NB4 (cell line): Measurements from ENCODE around the gene OGN.

Source experiments
- CTCF ChIP-seq: IDR thresholded peaks from one replicate; pipeline ENCODE4 v1.5.1; 2012; ENCODE audit warnings: low read depth, low read length
- POLR2A ChIP-seq: IDR thresholded peaks from 2 replicates; pipeline ENCODE4 v1.6.1; 2011; ENCODE audit warnings: mild to moderate bottlenecking; ENCODE audit not compliant: insufficient read length; ENCODE audit errors: extremely low read depth

GRCh38 chr9:92439921-92440750, 35.8 kb upstream of the OGN start:
- TF ChIP-seq POLR2A: no peak
- no peak for TF ChIP-seq CTCF
